ENCODE measurements around the gene TACR2.

DNA sequence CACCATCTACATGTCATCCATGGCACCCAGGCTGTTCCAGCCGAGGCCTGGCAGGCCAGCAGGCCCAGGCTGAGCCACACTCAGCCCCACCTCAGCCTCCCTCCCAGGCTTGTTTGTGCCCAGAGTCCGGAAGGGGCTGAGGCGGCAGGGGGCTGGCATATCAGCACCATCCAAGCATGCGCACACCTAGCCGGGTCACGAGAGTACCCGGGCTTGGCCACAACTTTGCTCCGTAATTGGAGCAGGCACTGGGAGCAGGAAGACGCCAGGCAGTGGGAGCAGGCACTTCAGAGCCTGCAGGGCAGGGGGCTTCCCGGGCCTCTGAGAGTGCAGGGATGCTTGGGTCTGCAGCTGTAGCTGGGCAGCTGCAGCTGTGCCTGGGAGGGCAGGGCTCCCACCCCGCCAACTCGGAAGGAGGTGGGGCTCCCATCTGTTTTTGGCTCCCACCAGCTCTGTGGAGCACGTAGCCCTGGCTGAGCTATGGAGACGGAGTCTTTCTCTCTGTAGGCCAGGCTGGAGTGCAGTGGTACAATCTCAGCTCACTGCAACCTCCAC, 19.3 kb upstream of the TACR2 start:
- TF ChIP-seq POLR2A (IDR thresholded peaks at IDR 0.05): no peak
- TF ChIP-seq, protein P1, sequence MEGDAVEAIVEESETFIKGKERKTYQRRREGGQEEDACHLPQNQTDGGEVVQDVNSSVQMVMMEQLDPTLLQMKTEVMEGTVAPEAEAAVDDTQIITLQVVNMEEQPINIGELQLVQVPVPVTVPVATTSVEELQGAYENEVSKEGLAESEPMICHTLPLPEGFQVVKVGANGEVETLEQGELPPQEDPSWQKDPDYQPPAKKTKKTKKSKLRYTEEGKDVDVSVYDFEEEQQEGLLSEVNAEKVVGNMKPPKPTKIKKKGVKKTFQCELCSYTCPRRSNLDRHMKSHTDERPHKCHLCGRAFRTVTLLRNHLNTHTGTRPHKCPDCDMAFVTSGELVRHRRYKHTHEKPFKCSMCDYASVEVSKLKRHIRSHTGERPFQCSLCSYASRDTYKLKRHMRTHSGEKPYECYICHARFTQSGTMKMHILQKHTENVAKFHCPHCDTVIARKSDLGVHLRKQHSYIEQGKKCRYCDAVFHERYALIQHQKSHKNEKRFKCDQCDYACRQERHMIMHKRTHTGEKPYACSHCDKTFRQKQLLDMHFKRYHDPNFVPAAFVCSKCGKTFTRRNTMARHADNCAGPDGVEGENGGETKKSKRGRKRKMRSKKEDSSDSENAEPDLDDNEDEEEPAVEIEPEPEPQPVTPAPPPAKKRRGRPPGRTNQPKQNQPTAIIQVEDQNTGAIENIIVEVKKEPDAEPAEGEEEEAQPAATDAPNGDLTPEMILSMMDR (IDR thresholded peaks at IDR 0.05): no peak

All from testis (tissue), 2 donors.